Stimulated activated naive CD8-positive, alpha-beta T cell treated with anti-CD3 and anti-CD28 coated beads, Interleukin-15, amount 100 ng/mL, for 72 hours (primary cell): Measurements from ENCODE around the gene DRD4.
"Not testable (repeated sequence)": the region's sequence is repeated elsewhere in the genome, so short reads cannot be mapped to it uniquely, and the experiment has no call there.

ENCODE experiments used
- ATAC-seq: fragments of 150-1000 bp; cut with Tn5 transposase; 2 replicates; pipeline ENCODE4 v1.10.0; 2021; ENCODE audit warnings: mild to moderate bottlenecking, moderate library complexity
- DNase-seq, 2 donors: peaks; one replicate each; pipeline ENCODE4 v3.0.0; 2021 to 2022
- H3K27ac Mint-ChIP-seq, 2 donors: one replicate each; pipeline ENCODE4 v1.8.0; 2022; ENCODE audit warnings: mild to moderate bottlenecking in 2 of 2, mixed read lengths in 2 of 2, moderate library complexity in 2 of 2
- H3K27me3 Mint-ChIP-seq: one replicate; pipeline ENCODE4 v1.8.0; 2022; ENCODE audit warnings: mixed read lengths
- H3K4me1 Mint-ChIP-seq: one replicate; pipeline ENCODE4 v1.8.0; 2022; ENCODE audit warnings: mild to moderate bottlenecking, mixed read lengths
- H3K4me3 Mint-ChIP-seq, 2 donors: one replicate each; pipeline ENCODE4 v1.8.0; 2022; ENCODE audit warnings: mild to moderate bottlenecking in 2 of 2, mixed read lengths in 2 of 2, moderate library complexity in 1 of 2
- H3K9me3 Mint-ChIP-seq, 2 donors: one replicate each; pipeline ENCODE4 v1.8.0; 2022; ENCODE audit warnings: mixed read lengths in 2 of 2

The DRD4 gene

GRCh38 chr11:662689-663274 lies 25.7 kb downstream of the DRD4 start:
- DNase-seq (peak in 1 of 2 donors; percentile 41), ATAC-seq (peak; percentile 79)
- H3K4me3 Mint-ChIP-seq = no peak overlapping the region

GRCh38 chr11:665062-665703 lies 28.1 kb downstream of the DRD4 start:
- H3K4me3 Mint-ChIP-seq = no peak overlapping the region
- H3K27me3 Mint-ChIP-seq = no peaks in the 10 kb centered on the region
- DNase-seq (no peak), ATAC-seq (no peak)
- H3K27ac Mint-ChIP-seq = peak overlapping the region in 1 of 2 donors; percentile 67
- H3K4me1 Mint-ChIP-seq = peaks cover 7% of the 10 kb centered on the region
- no peaks in the 10 kb centered on the region for H3K9me3 Mint-ChIP-seq

More at GRCh38 chr11:662689-663274, 25.7 kb downstream of the DRD4 start:
- Mint-ChIP-seq H3K9me3 (no peaks in the 10 kb centered on the region), H3K4me1 (peaks cover 7% of the 10 kb centered on the region), H3K27me3 (no peaks in the 10 kb centered on the region), H3K27ac (no peak overlapping the region)

- H3K27ac Mint-ChIP-seq = peak overlapping the region in 1 of 2 donors; percentile 27
- ATAC-seq (no peak), DNase-seq (no peak)
- H3K4me3 Mint-ChIP-seq = no peak overlapping the region
- peaks cover 7% of the 10 kb centered on the region for H3K4me1 Mint-ChIP-seq
- no peaks in the 10 kb centered on the region for H3K27me3 Mint-ChIP-seq
- H3K9me3 Mint-ChIP-seq = no peaks in the 10 kb centered on the region
Measured at GRCh38 chr11:665704-666281, 28.7 kb downstream of the DRD4 start.

DNA sequence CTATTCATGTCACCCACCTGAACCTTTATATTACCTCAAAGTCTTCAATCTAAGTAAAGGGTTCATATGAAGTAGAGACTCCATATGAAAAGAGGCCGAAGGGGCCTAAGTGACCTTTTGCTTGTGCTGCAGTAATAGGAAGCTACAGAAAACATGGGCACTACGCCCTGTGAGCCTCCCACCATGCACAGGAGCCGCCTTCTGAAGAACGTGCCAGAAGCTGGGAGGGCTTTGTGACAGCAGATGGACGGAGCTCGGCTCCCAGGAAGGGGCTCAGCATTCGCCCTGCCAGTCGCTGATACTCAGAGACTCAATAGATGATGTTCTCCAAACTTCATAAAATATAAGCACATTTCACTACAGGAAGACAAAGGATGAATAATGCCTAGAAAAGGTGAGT lies 36.8 kb downstream of the DRD4 start:
- no peaks in the 10 kb centered on the region for H3K4me1 Mint-ChIP-seq
- peak overlapping the region in 1 of 2 donors; percentile 92 for H3K27ac Mint-ChIP-seq
- H3K4me3 Mint-ChIP-seq = no peak overlapping the region
- ATAC-seq = no peak
- H3K9me3 Mint-ChIP-seq = no peaks in the 10 kb centered on the region
- H3K27me3 Mint-ChIP-seq = no peaks in the 10 kb centered on the region
- DNase-seq = no peak

DNA sequence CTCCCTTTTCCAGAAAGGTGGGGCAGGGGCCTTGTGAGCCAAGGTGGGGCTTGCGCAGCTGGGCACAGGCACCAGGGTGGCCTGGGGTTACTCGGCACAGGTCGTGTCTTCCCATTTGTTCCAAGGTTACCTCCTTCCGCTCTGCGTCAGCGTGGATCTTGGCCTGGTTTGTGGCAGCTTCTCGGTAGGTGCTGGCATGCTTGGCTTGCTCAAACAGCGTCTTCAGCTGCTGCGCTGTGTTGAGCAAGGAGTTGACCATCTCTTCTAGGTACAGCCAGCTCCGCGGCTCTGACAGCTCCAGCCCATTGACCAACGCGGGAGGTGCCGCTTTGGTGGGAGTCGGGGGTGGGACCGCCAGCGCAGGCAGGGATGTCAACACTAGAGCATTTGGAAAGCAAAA lies 37.3 kb downstream of the DRD4 start:
- Mint-ChIP-seq H3K4me1 (no peaks in the 10 kb centered on the region), H3K27me3 (no peaks in the 10 kb centered on the region), H3K4me3 (no peak overlapping the region), H3K27ac (peak overlapping the region in 1 of 2 donors; percentile 86), H3K9me3 (no peaks in the 10 kb centered on the region)
- DNase-seq = no peak
- ATAC-seq = no peak

GRCh38 chr11:678297-678696 lies 41.2 kb downstream of the DRD4 start:
- Mint-ChIP-seq H3K4me3 (no peak overlapping the region), H3K4me1 (peaks cover 23% of the 10 kb centered on the region), H3K27me3 (no peaks in the 10 kb centered on the region), H3K9me3 (no peaks in the 10 kb centered on the region), H3K27ac (no peak overlapping the region)
- no peak for ATAC-seq
- DNase-seq = no peak

GRCh38 chr11:679271-680207 lies 42.5 kb downstream of the DRD4 start:
- Mint-ChIP-seq H3K27ac (no peak overlapping the region), H3K27me3 (no peaks in the 10 kb centered on the region), H3K9me3 (no peaks in the 10 kb centered on the region)

GRCh38 chr11:680476-680875 lies 43.4 kb downstream of the DRD4 start:
- H3K4me3 Mint-ChIP-seq = no peak overlapping the region
- no peaks in the 10 kb centered on the region for H3K27me3 Mint-ChIP-seq
- H3K4me1 Mint-ChIP-seq = peaks cover 23% of the 10 kb centered on the region
- no peaks in the 10 kb centered on the region for H3K9me3 Mint-ChIP-seq
- ATAC-seq (no peak), DNase-seq (no peak)
- no peak overlapping the region for H3K27ac Mint-ChIP-seq

More at GRCh38 chr11:679271-680207, 42.5 kb downstream of the DRD4 start:
- no peak for DNase-seq
- ATAC-seq = no peak
- H3K4me1 Mint-ChIP-seq = peaks cover 23% of the 10 kb centered on the region
- no peak overlapping the region for H3K4me3 Mint-ChIP-seq

DNA sequence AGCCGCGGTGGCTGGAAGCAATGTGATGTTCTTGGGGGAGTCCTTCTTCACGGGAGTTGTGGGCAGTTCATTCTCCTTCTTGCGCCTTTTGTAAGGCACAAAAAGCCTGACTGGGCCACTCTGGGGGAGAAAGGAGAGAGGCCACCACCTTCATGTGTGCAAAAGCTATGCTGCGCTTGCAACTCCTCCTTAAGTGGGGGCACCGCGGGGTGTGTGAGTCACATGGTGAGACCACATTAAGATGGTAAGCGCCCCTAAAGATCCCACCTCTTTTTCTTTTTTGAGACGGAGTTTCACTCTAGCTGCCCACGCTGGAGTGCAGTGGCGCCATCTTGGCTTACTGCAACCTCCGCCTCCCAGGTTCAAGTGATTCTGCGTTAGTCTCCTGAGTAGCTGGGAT lies 43.9 kb downstream of the DRD4 start:
- peak; percentile 74 for ATAC-seq
- no peak for DNase-seq
- Mint-ChIP-seq H3K4me3 (no peak overlapping the region), H3K9me3 (no peaks in the 10 kb centered on the region), H3K27me3 (no peaks in the 10 kb centered on the region), H3K4me1 (peaks cover 23% of the 10 kb centered on the region), H3K27ac (peak overlapping the region in 1 of 2 donors; percentile 90)

- Mint-ChIP-seq H3K9me3 (no peaks in the 10 kb centered on the region), H3K27me3 (no peaks in the 10 kb centered on the region), H3K4me1 (peaks cover 35% of the 10 kb centered on the region), H3K27ac (no peak overlapping the region), H3K4me3 (no peak overlapping the region)
- no peak for DNase-seq
- no peak for ATAC-seq
Measured at GRCh38 chr11:686451-687243, 49.6 kb downstream of the DRD4 start.

DNA sequence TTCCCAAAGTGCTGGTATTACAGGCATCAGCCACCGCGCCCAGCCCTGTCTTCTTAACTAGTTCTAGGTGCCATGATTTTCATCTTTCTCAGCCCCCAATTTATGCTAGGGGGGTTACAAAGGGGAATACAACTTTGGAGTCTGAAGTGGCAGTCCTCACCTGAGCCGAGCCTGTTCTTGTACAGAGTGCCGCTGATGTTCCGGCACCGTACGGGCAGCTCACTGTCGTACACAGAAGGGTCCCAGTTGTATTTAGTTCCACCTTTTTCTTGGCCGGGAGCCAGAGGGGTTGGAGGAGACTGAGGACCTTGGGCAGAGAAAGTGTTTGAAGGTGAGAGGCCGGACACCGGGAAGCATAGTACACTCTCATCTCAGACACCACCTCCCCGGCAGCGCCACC lies 50.7 kb downstream of the DRD4 start:
- Mint-ChIP-seq H3K9me3 (no peaks in the 10 kb centered on the region), H3K27me3 (no peaks in the 10 kb centered on the region), H3K4me1 (peaks cover 38% of the 10 kb centered on the region), H3K4me3 (no peak overlapping the region), H3K27ac (no peak overlapping the region)
- DNase-seq (no peak), ATAC-seq (no peak)

- H3K4me1 Mint-ChIP-seq = peaks cover 47% of the 10 kb centered on the region
- DNase-seq (no peak), ATAC-seq (no peak)
- H3K27ac Mint-ChIP-seq = no peak overlapping the region
- H3K4me3 Mint-ChIP-seq = no peak overlapping the region
- no peaks in the 10 kb centered on the region for H3K9me3 Mint-ChIP-seq
- no peaks in the 10 kb centered on the region for H3K27me3 Mint-ChIP-seq
Measured at GRCh38 chr11:688681-689080, 51.6 kb downstream of the DRD4 start.

DNA sequence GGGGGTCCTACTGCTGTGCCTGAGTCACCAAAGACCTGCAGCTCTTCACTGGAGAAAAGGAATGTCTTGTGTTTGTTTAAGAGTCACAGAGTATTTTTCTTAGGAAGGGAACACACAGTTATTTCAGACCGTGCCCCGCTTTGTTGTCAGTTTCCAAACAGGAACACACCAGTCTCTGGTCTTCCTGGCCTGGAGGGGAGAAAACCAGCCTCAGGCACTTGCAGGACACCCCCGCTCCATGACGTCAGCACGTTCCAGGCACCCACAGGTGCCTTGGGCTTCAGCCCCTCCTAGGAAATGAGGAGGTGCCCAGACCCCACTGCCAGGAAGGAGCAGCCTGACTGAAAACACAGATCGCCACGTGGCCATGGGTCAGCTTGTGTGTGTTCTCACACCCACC lies 52.6 kb downstream of the DRD4 start:
- no peak overlapping the region for H3K27ac Mint-ChIP-seq
- H3K4me3 Mint-ChIP-seq = no peak overlapping the region
- no peaks in the 10 kb centered on the region for H3K27me3 Mint-ChIP-seq
- H3K9me3 Mint-ChIP-seq = no peaks in the 10 kb centered on the region
- H3K4me1 Mint-ChIP-seq = peaks cover 53% of the 10 kb centered on the region
- DNase-seq = no peak
- no peak for ATAC-seq

DNA sequence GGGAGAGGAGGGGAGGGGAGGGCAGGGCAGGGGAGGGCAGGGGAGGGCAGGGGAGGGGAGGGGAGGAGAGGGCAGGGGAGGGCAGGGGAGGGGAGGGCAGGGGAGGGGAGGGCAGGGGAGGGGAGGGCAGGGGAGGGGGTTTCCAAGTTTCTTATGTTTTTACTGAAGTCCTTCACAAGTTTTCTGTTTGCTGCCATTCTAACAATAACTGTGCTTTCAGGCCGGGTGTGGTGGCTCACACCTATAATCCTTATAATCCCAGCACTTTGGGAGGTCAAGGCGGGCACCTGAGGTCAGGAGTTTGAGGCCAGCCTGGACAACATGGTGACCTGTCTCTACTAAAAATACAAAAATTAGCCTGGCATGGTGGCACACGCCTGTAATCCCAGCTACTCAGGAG lies 53.2 kb downstream of the DRD4 start:
- H3K4me3 Mint-ChIP-seq, DNase-seq, ATAC-seq, H3K27ac Mint-ChIP-seq, H3K27me3 Mint-ChIP-seq, H3K9me3 Mint-ChIP-seq: not testable (repeated sequence)
- peaks cover 53% of the 10 kb centered on the region for H3K4me1 Mint-ChIP-seq
